GM12865 (cell line): ENCODE results near the gene DDB1.

ENCODE experiments used
- DNase-seq: peaks from one replicate; pipeline ENCODE4 v3.0.0; 2010; ENCODE audit warnings: low read depth
- H3K4me3 ChIP-seq: 2 replicates; pipeline ENCODE4 v1.5.1; 2011; ENCODE audit warnings: mild to moderate bottlenecking, low read depth, low read length, control low read depth
- CTCF ChIP-seq: IDR thresholded peaks from 2 replicates; pipeline ENCODE4 v1.5.1; 2011; ENCODE audit warnings: low read length, control low read depth, low read depth, inconsistent platforms; ENCODE audit not compliant: insufficient read depth; ENCODE audit errors: missing control alignments

Gene DDB1

GRCh38 chr11:61277186-61278000 is 55.5 kb downstream of the DDB1 start:
- no peak for TF ChIP-seq CTCF
- no peak overlapping the region for H3K4me3 ChIP-seq
- no peak for DNase-seq

- DNase-seq, result no peak
- no peak for TF ChIP-seq CTCF
- no peak overlapping the region for H3K4me3 ChIP-seq
These were observed 57.7 kb downstream of the DDB1 start for GRCh38 chr11:61275191-61275590.

GRCh38 chr11:61274084-61274483 is 58.8 kb downstream of the DDB1 start:
- DNase-seq, result no peak
- H3K4me3 ChIP-seq, result no peak overlapping the region
- no peak for TF ChIP-seq CTCF

- TF ChIP-seq CTCF, result no peak
- DNase-seq, result no peak
- H3K4me3 ChIP-seq, result no peak overlapping the region
These were observed 59.5 kb downstream of the DDB1 start for GRCh38 chr11:61273178-61274078.

- no peak for TF ChIP-seq CTCF
- H3K4me3 ChIP-seq, result no peak overlapping the region
- no peak for DNase-seq
These were observed 60.2 kb downstream of the DDB1 start for GRCh38 chr11:61272731-61273130.

GRCh38 chr11:61270354-61271076 is 62.4 kb downstream of the DDB1 start:
- H3K4me3 ChIP-seq, result no peak overlapping the region
- DNase-seq, result peak; percentile 22
- no peak for TF ChIP-seq CTCF
